ENCODE results near the gene KRT24.

DNA sequence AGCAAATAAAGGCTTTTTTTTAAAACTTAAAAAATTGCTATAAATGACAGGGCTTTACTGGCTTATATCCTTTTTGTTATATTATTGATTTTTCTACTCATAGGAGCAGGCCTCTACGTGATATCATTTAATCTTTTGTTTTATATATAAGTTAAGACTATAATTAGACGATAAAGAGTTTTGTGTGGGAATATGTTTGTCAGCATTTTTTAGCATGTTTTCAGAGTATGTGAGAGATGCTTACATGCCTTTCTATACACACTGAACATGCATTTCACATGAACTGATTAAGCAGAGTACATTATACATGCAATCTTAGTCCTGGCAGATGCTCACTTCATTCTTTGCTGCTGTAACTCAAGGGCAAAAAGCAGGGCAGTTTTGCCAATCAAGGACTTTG, 30.9 kb downstream of the KRT24 start:
- TF ChIP-seq, protein P1, sequence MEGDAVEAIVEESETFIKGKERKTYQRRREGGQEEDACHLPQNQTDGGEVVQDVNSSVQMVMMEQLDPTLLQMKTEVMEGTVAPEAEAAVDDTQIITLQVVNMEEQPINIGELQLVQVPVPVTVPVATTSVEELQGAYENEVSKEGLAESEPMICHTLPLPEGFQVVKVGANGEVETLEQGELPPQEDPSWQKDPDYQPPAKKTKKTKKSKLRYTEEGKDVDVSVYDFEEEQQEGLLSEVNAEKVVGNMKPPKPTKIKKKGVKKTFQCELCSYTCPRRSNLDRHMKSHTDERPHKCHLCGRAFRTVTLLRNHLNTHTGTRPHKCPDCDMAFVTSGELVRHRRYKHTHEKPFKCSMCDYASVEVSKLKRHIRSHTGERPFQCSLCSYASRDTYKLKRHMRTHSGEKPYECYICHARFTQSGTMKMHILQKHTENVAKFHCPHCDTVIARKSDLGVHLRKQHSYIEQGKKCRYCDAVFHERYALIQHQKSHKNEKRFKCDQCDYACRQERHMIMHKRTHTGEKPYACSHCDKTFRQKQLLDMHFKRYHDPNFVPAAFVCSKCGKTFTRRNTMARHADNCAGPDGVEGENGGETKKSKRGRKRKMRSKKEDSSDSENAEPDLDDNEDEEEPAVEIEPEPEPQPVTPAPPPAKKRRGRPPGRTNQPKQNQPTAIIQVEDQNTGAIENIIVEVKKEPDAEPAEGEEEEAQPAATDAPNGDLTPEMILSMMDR (IDR thresholded peaks at IDR 0.05) = no peak
- TF ChIP-seq POLR2A (IDR thresholded peaks at IDR 0.05) (no peak), POLR2AphosphoS5 (IDR thresholded peaks at IDR 0.05) (no peak), EP300 (IDR thresholded peaks at IDR 0.05) (no peak)

Measured in gastroesophageal sphincter (tissue), 3 donors.